OCI-LY7 (cell line): ENCODE measurements around the gene NOL12. TPM values are rescaled to one million over a fixed set of nuclear protein-coding genes. Genes with fewer than 3 reads are reported as not detected.

Experiments
- BruUV-seq: library from RNA; stranded (reverse); fragments of 400-500 nt; replicated peaks from 2 replicates; lab custom pipeline; 2021; lab: Mats Ljungman, UMichigan
- CTCF ChIA-PET: fragments of 300-600 bp; sonication (Branson Sonifier 250); formaldehyde crosslinking; loops from one replicate; lab custom pipeline; 2022; ENCODE audit warnings: antibody characterized with exemption; ENCODE audit not compliant: unreplicated experiment; lab: Charles Lee
- POLR2A ChIA-PET: fragments of 300-600 bp; sonication (Branson Sonifier 250); formaldehyde crosslinking; loops from one replicate; lab custom pipeline; 2022; ENCODE audit warnings: antibody characterized with exemption; lab: Charles Lee
- DNase-seq: peaks from one replicate; pipeline ENCODE4 v3.0.0-alpha.2; 2015; ENCODE audit warnings: low spot score
- H2AFZ ChIP-seq: fragments of 200-600 bp; sonication (generic), shearing (Covaris generic); 2 replicates; pipeline ENCODE4 v1.6.1; 2014; ENCODE audit warnings: mild to moderate bottlenecking, antibody characterized with exemption, low read length, moderate library complexity
- H3K27ac ChIP-seq: fragments of 200-600 bp; sonication (generic); 2 replicates; pipeline ENCODE4 v1.5.1; 2014; ENCODE audit warnings: mixed run types, low read depth, mild to moderate bottlenecking, moderate library complexity, low read length, inconsistent platforms; ENCODE audit not compliant: poor library complexity, severe bottlenecking
- H3K36me3 ChIP-seq: fragments of 200-600 bp; sonication (generic); 2 replicates; pipeline ENCODE4 v1.6.1; 2014; ENCODE audit warnings: mild to moderate bottlenecking, antibody characterized with exemption, low read length, moderate library complexity, mixed read lengths; ENCODE audit not compliant: insufficient read depth
- H3K4me1 ChIP-seq: fragments of 200-600 bp; sonication (generic); 2 replicates; pipeline ENCODE4 v1.5.1; 2014; ENCODE audit warnings: mild to moderate bottlenecking, low read length; ENCODE audit not compliant: insufficient read depth, poor library complexity, severe bottlenecking
- H3K4me2 ChIP-seq: fragments of 200-600 bp; sonication (generic); 2 replicates; pipeline ENCODE4 v1.6.1; 2014; ENCODE audit warnings: mild to moderate bottlenecking, low read length
- H3K4me3 ChIP-seq: fragments of 200-600 bp; sonication (generic); 2 replicates; pipeline ENCODE4 v1.5.1; 2014; ENCODE audit warnings: mild to moderate bottlenecking, low read depth, low read length; ENCODE audit not compliant: poor library complexity, severe bottlenecking
- H3K79me2 ChIP-seq: fragments of 200-600 bp; sonication (generic); 2 replicates; pipeline ENCODE4 v1.6.1; 2016; ENCODE audit warnings: low read depth, mild to moderate bottlenecking, low read length, moderate library complexity, mixed read lengths; ENCODE audit not compliant: insufficient read depth
- H3K9me2 ChIP-seq: fragments of 200-600 bp; sonication (generic); 2 replicates; pipeline ENCODE4 v1.6.1; 2016; ENCODE audit warnings: mild to moderate bottlenecking, low read length, mixed read lengths; ENCODE audit not compliant: insufficient read depth
- H3K9me3 ChIP-seq: fragments of 200-600 bp; sonication (generic); 2 replicates; pipeline ENCODE4 v1.6.1; 2014; ENCODE audit warnings: mild to moderate bottlenecking, mixed run types, low read length, mixed read lengths
- H4K20me1 ChIP-seq: fragments of 200-600 bp; sonication (generic); 2 replicates; pipeline ENCODE4 v1.6.1; 2014; ENCODE audit warnings: mild to moderate bottlenecking, antibody characterized with exemption, low read length, moderate library complexity, mixed read lengths; ENCODE audit not compliant: insufficient read depth
- EZH2phosphoT487 ChIP-seq: fragments of 200-600 bp; sonication (generic); IDR thresholded peaks from 2 replicates; pipeline ENCODE4 v1.6.1; 2018; ENCODE audit warnings: low read depth, borderline replicate concordance, mild to moderate bottlenecking, mixed run types, antibody characterized with exemption, low read length, moderate library complexity, mixed read lengths
- intact Hi-C: fragments of 100-400 bp; cut with micrococcal nuclease; formaldehyde crosslinking; loops from one replicate; pipeline ENCODE4 v1.10.0; 2022; ENCODE audit not compliant: unreplicated experiment
- total RNA-seq, 2 experiments: library from RNA; depleted of rRNA in 1 of 2; stranded (reverse); fragments of >200 nt in 1 of 2; shearing (Covaris generic) in 1 of 2; gene quantifications; 2 replicates each; pipeline ENCODE4 v1.2.3, GENCODE V29; 2014 to 2022
- TF ChIP-seq, protein P1 (sequence below): fragments of 200-600 bp; sonication (generic); conservative IDR thresholded peaks from 2 replicates; pipeline ENCODE4 v1.5.1; 2014; ENCODE audit warnings: mild to moderate bottlenecking, antibody characterized with exemption, low read length, moderate library complexity, mixed read lengths

The NOL12 gene
- total RNA-seq, 2 experiments from 2014 or later, result 62.3 to 64.6 TPM

DNA sequence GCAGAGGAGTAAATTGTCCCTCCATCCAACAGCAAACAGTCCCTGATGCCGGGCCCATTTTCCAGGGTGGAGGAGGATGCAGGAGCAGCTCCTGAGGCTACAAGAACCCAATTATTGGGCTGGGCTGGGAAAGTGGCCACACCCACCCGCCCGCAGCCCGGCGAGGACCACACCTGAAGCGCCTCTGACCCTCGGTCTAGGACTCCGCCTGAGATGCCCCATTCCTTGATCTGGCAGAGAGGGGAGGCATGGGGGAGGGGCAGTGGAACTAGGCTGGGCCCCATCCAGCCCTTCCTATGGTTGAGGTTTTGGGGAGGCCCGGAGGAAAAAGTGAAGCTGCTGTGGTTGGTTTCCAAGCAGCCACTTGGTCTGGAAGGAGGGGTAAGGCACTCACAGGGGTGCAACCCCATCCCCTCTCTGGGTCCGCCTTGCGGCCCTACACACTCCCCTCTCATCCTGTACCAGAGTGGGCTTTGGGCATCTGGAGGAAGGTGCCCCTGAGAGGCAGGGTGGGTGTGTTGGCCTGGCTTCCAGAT, 13.2 kb upstream of the NOL12 start:
- Histone ChIP-seq H3K4me1 (peaks cover 40% of the 10 kb centered on the region), H4K20me1 (no peaks in the 10 kb centered on the region), H3K4me3 (no peak overlapping the region), H3K36me3 (peaks cover 5% of the 10 kb centered on the region; the same call in 1 of the 2 replicates), H2AFZ (no peak overlapping the region), H3K9me2 (no peaks in the 10 kb centered on the region), H3K4me2 (peak overlapping the region; percentile 40; the same call in 1 of the 2 replicates), H3K9me3 (no peaks in the 10 kb centered on the region), H3K27ac (no peak overlapping the region), H3K79me2 (no peaks in the 10 kb centered on the region)
- intact Hi-C loops, result no loop called here
- no peak for TF ChIP-seq EZH2phosphoT487
- TF ChIP-seq, protein P1, sequence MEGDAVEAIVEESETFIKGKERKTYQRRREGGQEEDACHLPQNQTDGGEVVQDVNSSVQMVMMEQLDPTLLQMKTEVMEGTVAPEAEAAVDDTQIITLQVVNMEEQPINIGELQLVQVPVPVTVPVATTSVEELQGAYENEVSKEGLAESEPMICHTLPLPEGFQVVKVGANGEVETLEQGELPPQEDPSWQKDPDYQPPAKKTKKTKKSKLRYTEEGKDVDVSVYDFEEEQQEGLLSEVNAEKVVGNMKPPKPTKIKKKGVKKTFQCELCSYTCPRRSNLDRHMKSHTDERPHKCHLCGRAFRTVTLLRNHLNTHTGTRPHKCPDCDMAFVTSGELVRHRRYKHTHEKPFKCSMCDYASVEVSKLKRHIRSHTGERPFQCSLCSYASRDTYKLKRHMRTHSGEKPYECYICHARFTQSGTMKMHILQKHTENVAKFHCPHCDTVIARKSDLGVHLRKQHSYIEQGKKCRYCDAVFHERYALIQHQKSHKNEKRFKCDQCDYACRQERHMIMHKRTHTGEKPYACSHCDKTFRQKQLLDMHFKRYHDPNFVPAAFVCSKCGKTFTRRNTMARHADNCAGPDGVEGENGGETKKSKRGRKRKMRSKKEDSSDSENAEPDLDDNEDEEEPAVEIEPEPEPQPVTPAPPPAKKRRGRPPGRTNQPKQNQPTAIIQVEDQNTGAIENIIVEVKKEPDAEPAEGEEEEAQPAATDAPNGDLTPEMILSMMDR, result no peak
- CTCF ChIA-PET, result no interaction called here
- no TSS peak for BruUV-seq
- POLR2A ChIA-PET, result interaction anchor here (0.6 kb wide), 1 partner anchor 10 kb away, joined by 3 read pairs; no protein-coding TSS in a partner anchor
- no peak for DNase-seq

DNA sequence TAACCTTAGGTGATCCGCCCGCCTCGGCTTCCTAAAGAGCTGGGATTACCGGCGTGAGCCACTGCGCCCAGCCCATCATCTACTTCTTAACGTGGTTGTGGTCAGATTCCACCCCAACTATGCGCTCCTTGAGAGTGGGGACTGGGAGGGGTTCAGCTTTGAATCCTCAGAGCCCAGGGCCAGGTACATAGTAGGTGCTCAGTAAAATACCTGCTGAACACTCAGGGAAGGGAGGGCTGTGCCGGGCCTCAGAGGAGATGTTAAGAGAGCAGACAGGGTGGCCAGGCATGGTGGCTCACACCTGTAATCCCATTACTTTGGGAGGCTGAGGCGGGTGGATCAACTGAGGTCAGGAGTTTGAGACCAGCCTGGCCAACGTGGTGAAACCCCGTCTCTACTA, 11.9 kb upstream of the NOL12 start:
- Histone ChIP-seq H3K9me2 (no peaks in the 10 kb centered on the region), H3K36me3 (no peaks in the 10 kb centered on the region; the same call in 1 of the 2 replicates), H4K20me1 (no peaks in the 10 kb centered on the region), H3K9me3 (no peaks in the 10 kb centered on the region), H3K4me1 (peaks cover 44% of the 10 kb centered on the region), H2AFZ (no peak overlapping the region), H3K27ac (no peak overlapping the region), H3K79me2 (no peaks in the 10 kb centered on the region), H3K4me2 (no peak overlapping the region), H3K4me3 (no peak overlapping the region)
- CTCF ChIA-PET, result no interaction called here
- TF ChIP-seq EZH2phosphoT487, result no peak
- TF ChIP-seq, protein P1, result no peak
- POLR2A ChIA-PET, result interaction anchor here (0.8 kb wide), 1 partner anchor 16 kb away, joined by 3 read pairs; no protein-coding TSS in a partner anchor
- DNase-seq, result no peak
- intact Hi-C loops, result no loop called here
- no TSS peak for BruUV-seq
